Amygdala (tissue), 56 donors: ENCODE measurements around the gene DYNC1LI2.
"Not testable (repeated sequence)": the region's sequence is repeated elsewhere in the genome, so short reads cannot be mapped to it uniquely, and the experiment has no call there.

Source experiments
- DNase-seq, 56 donors: peaks; one replicate each; lab custom pipeline; 2025; lab: John Stamatoyannopoulos, UW

Gene DYNC1LI2

GRCh38 chr16:66751303-66751991, at the start of gene DYNC1LI2:
Gene DYNC1LI2 (minus strand): TSS chr16:66751609. CDS start chr16:66751591, 18 bp downstream.
- peak in 50 of 56 donors; percentile 25 to 95 (median 76) for DNase-seq

- DNase-seq = no peak
Measured at GRCh38 chr16:66800856-66801255, 49.4 kb upstream of the DYNC1LI2 start.

- DNase-seq = no peak
Measured at GRCh38 chr16:66798161-66798560, 46.8 kb upstream of the DYNC1LI2 start.

GRCh38 chr16:66793984-66794383, 42.6 kb upstream of the DYNC1LI2 start:
- not testable (repeated sequence) for DNase-seq

GRCh38 chr16:66790130-66790733, 38.8 kb upstream of the DYNC1LI2 start:
- no peak for DNase-seq

- no peak for DNase-seq
Measured at GRCh38 chr16:66787427-66787826, 36.0 kb upstream of the DYNC1LI2 start.

GRCh38 chr16:66786551-66786950, 35.1 kb upstream of the DYNC1LI2 start:
- no peak for DNase-seq

GRCh38 chr16:66776457-66776856, 25.0 kb upstream of the DYNC1LI2 start:
- no peak for DNase-seq

GRCh38 chr16:66774981-66775380, 23.6 kb upstream of the DYNC1LI2 start:
- DNase-seq = no peak

- DNase-seq = no peak
Measured at GRCh38 chr16:66758086-66758485, 6.7 kb upstream of the DYNC1LI2 start.

- no peak for DNase-seq
Measured at GRCh38 chr16:66754819-66755218, 3.4 kb upstream of the DYNC1LI2 start.

GRCh38 chr16:66754211-66754610, 2.8 kb upstream of the DYNC1LI2 start:
- no peak for DNase-seq

- no peak for DNase-seq
Measured at GRCh38 chr16:66752958-66753357, 1.5 kb upstream of the DYNC1LI2 start.

- DNase-seq = peak in 2 of 56 donors; percentile 15 to 31
Measured at GRCh38 chr16:66752379-66752778, 970 bp upstream of the DYNC1LI2 start.

GRCh38 chr16:66751992-66752322, 548 bp upstream of the DYNC1LI2 start:
- no peak for DNase-seq

GRCh38 chr16:66751053-66751302, 431 bp downstream of the DYNC1LI2 start:
- DNase-seq = peak in 2 of 56 donors; percentile 46 to 52

GRCh38 chr16:66750279-66751052, 943 bp downstream of the DYNC1LI2 start:
- no peak for DNase-seq

GRCh38 chr16:66746682-66747081, 4.7 kb downstream of the DYNC1LI2 start:
- DNase-seq = no peak

- no peak for DNase-seq
Measured at GRCh38 chr16:66746048-66746447, 5.4 kb downstream of the DYNC1LI2 start.

GRCh38 chr16:66741950-66742808, 9.2 kb downstream of the DYNC1LI2 start:
- DNase-seq = no peak
